Heart left ventricle (tissue), 13 donors: ENCODE results near the gene GRB2.

ENCODE experiments used
- POLR2A ChIP-seq, 2 donors: fragments of 450-650 bp; IDR thresholded peaks; one replicate each; pipeline ENCODE4 v1.6.1; 2017; ENCODE audit warnings: antibody characterized with exemption in 2 of 2, mild to moderate bottlenecking in 2 of 2, moderate library complexity in 2 of 2
- TF ChIP-seq, protein P1 (sequence below), 12 donors: fragments of 200-600 bp; sonication (generic) in 4 of 12; IDR thresholded peaks; one replicate each; pipeline versions ENCODE4 v1.5.0 to v1.8.0; 2018 to 2022; ENCODE audit warnings: antibody characterized with exemption in 12 of 12, mild to moderate bottlenecking in 5 of 12
- donor health status: ischemic (EF 13 %, LVEDD 7.1; RV severe dilation, severe dysfunction).
- donor health status: DM: no; HTN: yes; CAD: no.
- donor health status: DM: no; HTN: no; CAD: no.
- donor health status: ischemic (EF 25% LVEDD 6.9; RV normal size, moderate dysfunction).
- donor health status: ischemic (EF 25% LVEDD 5.7; RV mildly dilated, moderate dysfunction).
- donor health status: ischemic (EF 35%, LVEDD 5.7; RV mildly dilated, moderate dysfunction).
- donor health status: nonischemic (EF 11% LVEDD 7.7; RV severe dilation, severe dysfunction).
- donor health status: DM: yes; HTN: yes; CAD: no.
- donor health status: PGD.
- donor health status: ischemic (EF 29% LVEDD 5.4; RV normal size, mild dysfunction).
- donor health status: nonischemic (EF 23%, LVEDD 6.1; RV moderate dilation, normal function).

DNA sequence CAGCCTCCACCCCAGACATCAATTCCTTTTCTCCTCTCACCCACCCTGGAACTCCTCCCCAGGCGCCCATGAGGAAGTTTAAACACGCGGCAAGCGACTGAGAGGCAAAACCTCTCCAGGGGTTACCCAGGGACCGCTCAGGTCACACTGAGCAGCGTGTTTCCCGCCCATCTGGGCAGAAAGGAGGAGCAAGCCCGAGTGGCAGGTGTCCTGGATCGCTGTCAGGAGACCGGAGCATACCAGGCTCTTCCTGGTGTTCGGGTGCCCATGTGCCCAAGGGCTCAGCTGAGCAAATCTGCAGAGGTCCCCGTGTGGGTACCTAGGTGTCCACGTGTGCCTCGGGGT lies 116.7 kb downstream of the GRB2 start:
- TF ChIP-seq, protein P1, sequence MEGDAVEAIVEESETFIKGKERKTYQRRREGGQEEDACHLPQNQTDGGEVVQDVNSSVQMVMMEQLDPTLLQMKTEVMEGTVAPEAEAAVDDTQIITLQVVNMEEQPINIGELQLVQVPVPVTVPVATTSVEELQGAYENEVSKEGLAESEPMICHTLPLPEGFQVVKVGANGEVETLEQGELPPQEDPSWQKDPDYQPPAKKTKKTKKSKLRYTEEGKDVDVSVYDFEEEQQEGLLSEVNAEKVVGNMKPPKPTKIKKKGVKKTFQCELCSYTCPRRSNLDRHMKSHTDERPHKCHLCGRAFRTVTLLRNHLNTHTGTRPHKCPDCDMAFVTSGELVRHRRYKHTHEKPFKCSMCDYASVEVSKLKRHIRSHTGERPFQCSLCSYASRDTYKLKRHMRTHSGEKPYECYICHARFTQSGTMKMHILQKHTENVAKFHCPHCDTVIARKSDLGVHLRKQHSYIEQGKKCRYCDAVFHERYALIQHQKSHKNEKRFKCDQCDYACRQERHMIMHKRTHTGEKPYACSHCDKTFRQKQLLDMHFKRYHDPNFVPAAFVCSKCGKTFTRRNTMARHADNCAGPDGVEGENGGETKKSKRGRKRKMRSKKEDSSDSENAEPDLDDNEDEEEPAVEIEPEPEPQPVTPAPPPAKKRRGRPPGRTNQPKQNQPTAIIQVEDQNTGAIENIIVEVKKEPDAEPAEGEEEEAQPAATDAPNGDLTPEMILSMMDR (IDR thresholded peaks at IDR 0.05) = no peak
- no peak for TF ChIP-seq POLR2A (IDR thresholded peaks at IDR 0.05)
